Activated naive CD4-positive, alpha-beta T cell treated with anti-CD3 and anti-CD28 coated beads, Interleukin-2, amount 50 U/mL, for 72 hours (primary cell): ENCODE measurements around the gene MAP2K2. TPM values are rescaled to one million over a fixed set of nuclear protein-coding genes. Genes with fewer than 3 reads are reported as not detected.

Experiments used
- ATAC-seq, 2 donors: fragments of 150-1000 bp; cut with Tn5 transposase; 2 replicates each; pipeline ENCODE4 v1.10.0; 2021; ENCODE audit warnings: mild to moderate bottlenecking in 2 of 2, moderate library complexity in 2 of 2
- DNase-seq, 2 donors: peaks; one replicate each; pipeline ENCODE4 v3.0.0; 2021 to 2022; ENCODE audit warnings: low spot score in 2 of 2
- H3K27ac Mint-ChIP-seq, 2 donors: one replicate each; pipeline ENCODE4 v1.8.0; 2022; ENCODE audit warnings: mild to moderate bottlenecking in 2 of 2, mixed read lengths in 2 of 2
- H3K36me3 Mint-ChIP-seq, 2 donors: one replicate each; pipeline ENCODE4 v1.8.0; 2022; ENCODE audit warnings: mixed read lengths in 2 of 2
- H3K9me3 Mint-ChIP-seq, 2 donors: one replicate each; pipeline ENCODE4 v1.8.0; 2022; ENCODE audit warnings: mixed read lengths in 2 of 2
- total RNA-seq, 2 donors: library from RNA; stranded (reverse); gene quantifications; one replicate each; pipeline ENCODE4 v1.2.3, GENCODE V29; 2022

MAP2K2 gene
- total RNA-seq, 2 donors from 2014 or later, result 125 to 187 TPM

DNA sequence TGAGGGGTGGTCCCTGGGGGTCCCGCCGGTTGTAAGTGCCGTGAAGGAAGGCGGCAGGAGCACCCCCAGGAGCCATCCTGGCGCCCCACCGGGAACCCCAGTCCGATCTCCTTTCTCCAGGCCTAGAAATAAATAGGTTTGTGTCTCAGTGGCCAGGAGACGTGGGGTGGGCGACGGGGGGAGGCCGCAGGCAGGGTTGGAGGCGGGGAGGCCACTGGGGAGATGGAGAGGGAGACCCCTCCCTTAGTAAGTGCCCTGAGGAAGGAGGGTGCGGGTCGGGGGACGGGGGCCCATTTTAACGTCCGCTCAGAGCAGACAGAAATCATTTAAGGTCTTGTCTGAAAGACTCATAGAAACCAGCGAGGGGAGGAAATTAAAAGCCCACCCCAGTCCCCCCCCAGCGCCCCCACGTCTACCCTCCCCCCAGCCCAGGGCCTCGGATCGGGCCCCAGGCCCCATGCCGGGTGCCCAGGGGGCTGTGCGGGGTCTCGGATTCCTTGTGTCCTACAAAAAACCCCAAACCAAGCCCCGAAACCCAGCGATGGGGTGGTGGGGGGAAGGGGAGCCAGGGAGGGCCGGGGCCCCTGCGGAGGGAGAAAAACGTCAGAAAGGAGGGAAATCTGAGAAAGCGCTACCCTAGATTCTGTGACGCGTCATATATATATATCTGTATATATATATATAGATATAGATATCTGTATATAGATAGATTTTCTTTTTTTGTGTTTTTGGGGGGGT is 76.8 kb downstream of the MAP2K2 start:
- Mint-ChIP-seq H3K27ac (no peak overlapping the region), H3K36me3 (peaks cover 4 to 11% of the 10 kb centered on the region in 2 donors)
- no peak for ATAC-seq

DNA sequence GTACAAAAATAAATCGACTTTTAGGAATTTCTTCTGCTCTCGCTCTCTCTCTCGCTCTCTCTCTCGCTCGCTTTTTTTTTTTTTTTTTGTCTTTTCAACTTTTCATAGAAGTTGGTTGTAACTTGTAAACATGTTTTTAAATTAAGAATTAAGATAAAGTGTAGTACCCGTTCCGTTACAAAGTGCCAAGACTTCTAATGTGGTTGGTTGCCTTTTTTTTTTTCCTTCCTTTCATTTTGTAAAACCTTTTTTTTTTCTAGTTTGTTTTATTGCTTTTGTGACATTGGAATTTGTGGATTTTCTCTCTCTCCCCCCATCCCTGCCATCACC is 77.6 kb downstream of the MAP2K2 start:
- H3K27ac Mint-ChIP-seq, result peak overlapping the region in 1 of 2 donors; percentile 81
- peaks cover 2 to 9% of the 10 kb centered on the region in 2 donors for H3K36me3 Mint-ChIP-seq
- DNase-seq, result no peak
- no peak for ATAC-seq
- no peaks in the 10 kb centered on the region for H3K9me3 Mint-ChIP-seq

More for the DNA sequence above, 76.8 kb downstream of the MAP2K2 start:
- no peaks in the 10 kb centered on the region for H3K9me3 Mint-ChIP-seq
- DNase-seq, result no peak

- no peak overlapping the region for H3K27ac Mint-ChIP-seq
These were observed 78.1 kb downstream of the MAP2K2 start for GRCh38 chr19:4045597-4046361.

GRCh38 chr19:4044990-4045465 is 78.9 kb downstream of the MAP2K2 start:
- ATAC-seq (no peak), DNase-seq (no peak)
- Mint-ChIP-seq H3K27ac (no peak overlapping the region), H3K36me3 (no peaks in the 10 kb centered on the region), H3K9me3 (no peaks in the 10 kb centered on the region)

More at GRCh38 chr19:4045597-4046361, 78.1 kb downstream of the MAP2K2 start:
- Mint-ChIP-seq H3K9me3 (no peaks in the 10 kb centered on the region), H3K36me3 (peaks cover 0 to 4% of the 10 kb centered on the region in 2 donors)
- DNase-seq (no peak), ATAC-seq (no peak)

DNA sequence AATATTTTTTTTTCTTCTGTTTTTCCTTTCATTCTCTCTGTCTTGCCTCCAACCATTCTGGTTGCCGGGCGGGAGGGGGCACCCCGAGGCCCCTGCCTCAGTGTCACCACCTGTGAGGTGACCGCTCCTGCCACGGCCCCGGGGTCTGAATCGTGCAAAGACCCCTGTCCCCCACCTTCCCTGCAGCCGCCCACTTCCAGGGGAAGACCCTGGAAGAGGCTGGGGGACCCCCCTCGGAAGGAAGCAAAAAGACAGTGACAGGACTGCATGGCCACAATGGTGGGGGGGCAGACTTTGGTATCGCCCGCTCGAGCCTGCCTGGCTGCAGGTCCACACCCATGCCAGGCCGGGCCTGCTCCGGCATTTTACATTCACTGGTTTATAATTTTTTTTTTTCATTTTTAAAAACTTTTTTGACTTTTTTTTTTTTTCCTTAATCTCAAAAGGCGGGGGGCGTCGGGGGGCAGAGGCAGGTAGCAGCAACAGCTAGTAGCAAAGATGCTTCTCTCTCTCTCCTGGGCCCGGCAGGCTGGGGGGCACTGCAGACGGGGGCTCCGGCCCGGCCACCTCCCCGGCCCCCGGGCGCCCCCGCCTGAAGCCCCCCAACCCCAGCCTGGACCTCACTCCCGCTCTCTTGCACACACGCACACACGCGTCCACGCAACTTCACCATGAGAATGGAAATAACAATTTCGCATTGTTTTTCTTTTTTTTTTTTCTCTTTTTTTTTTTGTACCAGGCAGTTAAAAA is 79.8 kb downstream of the MAP2K2 start:
- Mint-ChIP-seq H3K9me3 (no peaks in the 10 kb centered on the region), H3K27ac (no peak overlapping the region), H3K36me3 (no peaks in the 10 kb centered on the region)
- ATAC-seq (no peak), DNase-seq (no peak)

DNA sequence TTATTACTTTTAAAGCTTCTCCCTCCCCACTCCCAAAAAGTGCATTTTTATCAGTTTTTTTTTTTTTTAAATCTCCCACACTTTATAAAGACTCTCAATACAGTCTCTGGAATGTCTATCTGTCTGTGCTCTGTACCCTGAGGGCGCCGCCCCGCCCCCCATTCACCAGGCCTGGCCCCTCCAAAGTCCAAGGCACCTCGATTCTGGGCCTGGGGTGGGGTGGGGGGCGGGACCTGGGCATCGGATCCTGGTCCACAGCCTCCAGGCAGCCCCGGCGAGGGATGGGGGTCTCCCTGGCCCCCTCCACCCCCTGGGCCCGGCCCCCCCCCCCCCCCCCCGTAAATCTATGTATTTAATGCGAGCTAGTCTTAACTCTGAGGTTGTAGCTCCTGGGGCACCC is 80.5 kb downstream of the MAP2K2 start:
- no peak for ATAC-seq
- Mint-ChIP-seq H3K36me3 (no peaks in the 10 kb centered on the region), H3K27ac (no peak overlapping the region), H3K9me3 (no peaks in the 10 kb centered on the region)
- no peak for DNase-seq

GRCh38 chr19:4042731-4043082 is 81.2 kb downstream of the MAP2K2 start:
- H3K27ac Mint-ChIP-seq, result peak overlapping the region in 1 of 2 donors; percentile 25
- no peaks in the 10 kb centered on the region for H3K9me3 Mint-ChIP-seq
- no peaks in the 10 kb centered on the region for H3K36me3 Mint-ChIP-seq
- no peak for DNase-seq
- ATAC-seq, result peak in 1 of 2 donors; percentile 17

DNA sequence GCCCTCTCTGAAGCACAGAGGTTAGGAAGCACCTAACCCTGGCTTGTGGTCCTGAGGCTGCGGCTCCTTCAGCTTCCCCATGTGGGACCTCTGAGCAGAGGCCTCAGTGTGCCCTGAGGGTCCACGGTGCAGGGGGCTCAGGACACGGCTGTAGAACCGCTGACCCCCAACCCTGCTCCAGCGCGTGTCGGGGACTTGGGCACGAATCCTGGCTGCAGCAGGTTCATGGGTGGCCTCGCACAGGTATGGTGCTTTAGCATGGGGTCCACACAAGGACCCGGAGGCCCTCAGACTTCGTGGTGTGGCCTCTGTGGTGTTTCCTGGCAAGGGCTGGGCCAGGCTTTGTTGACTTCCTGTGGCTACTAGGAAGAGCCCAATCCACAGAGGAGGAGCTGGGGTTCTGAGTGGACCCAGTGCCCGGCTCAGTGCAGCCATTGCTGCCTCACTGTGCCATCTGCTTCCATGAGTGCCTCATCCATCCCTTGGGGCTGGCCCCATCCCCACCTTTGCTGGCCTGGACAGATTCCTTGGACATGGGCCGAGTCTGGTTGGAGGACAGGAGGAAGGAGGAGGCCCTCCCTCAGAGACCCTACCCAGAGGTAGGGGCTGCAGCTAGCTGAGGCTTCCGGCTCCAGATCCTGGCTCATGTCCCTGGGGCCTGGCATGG is 81.7 kb downstream of the MAP2K2 start:
- no peak for DNase-seq
- peak; percentile 19 to 27 for ATAC-seq
- peak overlapping the region in 1 of 2 donors; percentile 25 for H3K27ac Mint-ChIP-seq
- H3K36me3 Mint-ChIP-seq, result no peaks in the 10 kb centered on the region
- no peaks in the 10 kb centered on the region for H3K9me3 Mint-ChIP-seq

Other genes starting within 250 kb of the MAP2K2 start
- gene ATCAY, start 243.4 kb downstream of the MAP2K2 start, total RNA-seq, result under 1 TPM in 1 of 2 donors, not detected in 1; 0.39 TPM
- not detected for gene NMRK2, start 191.1 kb downstream of the MAP2K2 start, total RNA-seq
- 10 to 100 TPM; 28.4 to 61.4 TPM for gene DAPK3, start 153.0 kb downstream of the MAP2K2 start, total RNA-seq
- gene EEF2, start 138.7 kb downstream of the MAP2K2 start, total RNA-seq, result 1,000 to 10,000 TPM; 3,216 to 3,705 TPM
- gene PIAS4, start 116.4 kb downstream of the MAP2K2 start, total RNA-seq, result 10 to 100 TPM; 28.0 to 30.6 TPM
- 10 to 100 TPM; 23.4 to 26.0 TPM for gene ZBTB7A, start 57.2 kb downstream of the MAP2K2 start, total RNA-seq
- under 1 TPM in 1 of 2 donors, not detected in 1; 0.59 TPM for gene CREB3L3, start 29.5 kb upstream of the MAP2K2 start, total RNA-seq
- gene SIRT6, start 58.4 kb upstream of the MAP2K2 start, total RNA-seq, result 10 to 100 TPM; 35.3 to 37.9 TPM
- gene ANKRD24, start 58.6 kb upstream of the MAP2K2 start, total RNA-seq, result 1 to 10 TPM; 1.7 to 4.2 TPM
- 10 to 100 TPM in 1 of 2 donors, 1 to 10 TPM in 1; 1.4 to 34.9 TPM for gene EBI3, start 105.4 kb upstream of the MAP2K2 start, total RNA-seq
- 10 to 100 TPM; 22.7 to 28.0 TPM for gene YJU2, start 123.0 kb upstream of the MAP2K2 start, total RNA-seq
- gene SHD, start 155.1 kb upstream of the MAP2K2 start, total RNA-seq, result not detected
- 10 to 100 TPM; 10.7 to 45.2 TPM for gene TMIGD2, start 178.3 kb upstream of the MAP2K2 start, total RNA-seq
- 10 to 100 TPM; 15.3 to 38.0 TPM for gene FSD1, start 180.5 kb upstream of the MAP2K2 start, total RNA-seq
- 10 to 100 TPM; 17.4 to 22.3 TPM for gene STAP2, start 214.7 kb upstream of the MAP2K2 start, total RNA-seq
- 10 to 100 TPM; 18.4 to 22.0 TPM for gene MPND, start 219.4 kb upstream of the MAP2K2 start, total RNA-seq